IPS DF 6.9 (cell line): ENCODE results near the gene TMEM266.

Experiments used
- DNase-seq: peaks from one replicate; pipeline ENCODE4 v3.0.0-alpha.2; 2013; ENCODE audit warnings: low read depth, low spot score
- H3K27ac ChIP-seq: one replicate; pipeline ENCODE4 v1.5.1; 2013; ENCODE audit warnings: low read length, control low read depth
- H3K27me3 ChIP-seq: 2 replicates; pipeline ENCODE4 v1.6.1; 2013; ENCODE audit warnings: mild to moderate bottlenecking, low read length; ENCODE audit not compliant: control insufficient read depth, insufficient read depth
- H3K36me3 ChIP-seq: 2 replicates; pipeline ENCODE4 v1.6.1; 2013; ENCODE audit warnings: low read length; ENCODE audit not compliant: control insufficient read depth, insufficient read depth
- H3K4me1 ChIP-seq: 2 replicates; pipeline ENCODE4 v1.6.1; 2013; ENCODE audit warnings: low read length; ENCODE audit not compliant: control insufficient read depth, insufficient read depth
- H3K4me3 ChIP-seq: 2 replicates; pipeline ENCODE4 v1.5.1; 2013; ENCODE audit warnings: mild to moderate bottlenecking, low read length
- H3K9me3 ChIP-seq: 2 replicates; pipeline ENCODE4 v1.6.1; 2013; ENCODE audit warnings: low read length, inconsistent platforms; ENCODE audit not compliant: control insufficient read depth, insufficient read depth
- WGBS: extraction: QIAGEN DNeasy Blood & Tissue Kit; methylation state at CpG from one replicate; pipeline ENCODE4 v1.1.7; 2013; ENCODE audit warnings: mixed read lengths, missing lambda C conversion rate; ENCODE audit not compliant: insufficient read length, insufficient coverage; 5-methylcytosine and 5-hydroxymethylcytosine counted together

TMEM266 gene

DNA sequence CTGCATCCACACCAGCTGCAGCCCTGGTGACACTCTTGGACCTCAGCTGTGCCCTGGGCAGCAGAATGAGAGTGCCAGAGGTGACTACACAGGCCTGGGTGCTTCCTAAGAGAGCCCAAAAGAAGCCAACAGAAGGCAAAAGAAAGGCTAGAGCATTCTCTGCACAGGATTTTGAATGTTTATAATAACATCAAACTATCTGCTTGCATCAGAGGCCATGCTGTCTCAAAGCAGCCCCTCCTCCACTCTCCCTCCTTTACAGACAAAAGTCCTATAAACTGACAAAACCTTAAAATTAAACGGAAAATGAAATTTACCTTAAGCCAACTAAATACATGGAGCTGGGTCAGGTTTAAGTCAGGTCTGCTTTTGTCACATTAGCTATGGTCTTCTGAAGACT lies 155.8 kb downstream of the TMEM266 start:
- Histone ChIP-seq H3K4me1 (no peaks in the 10 kb centered on the region), H3K27me3 (no peaks in the 10 kb centered on the region), H3K4me3 (no peak overlapping the region), H3K9me3 (no peaks in the 10 kb centered on the region), H3K27ac (no peak overlapping the region), H3K36me3 (no peaks in the 10 kb centered on the region)
- DNase-seq: no peak
- WGBS: no CpG with 5 or more reads among the region's 1 CpG

GRCh38 chr15:76217029-76217881 lies 157.5 kb downstream of the TMEM266 start:
- Histone ChIP-seq H3K9me3 (no peaks in the 10 kb centered on the region), H3K27ac (no peak overlapping the region), H3K4me1 (no peaks in the 10 kb centered on the region), H3K36me3 (no peaks in the 10 kb centered on the region), H3K4me3 (no peak overlapping the region), H3K27me3 (no peaks in the 10 kb centered on the region)
- WGBS: no CpG with 5 or more reads among the region's 7 CpGs
- DNase-seq: no peak

GRCh38 chr15:76217882-76218217 lies 158.1 kb downstream of the TMEM266 start:
- Histone ChIP-seq H3K27ac (no peak overlapping the region), H3K27me3 (no peaks in the 10 kb centered on the region), H3K9me3 (no peaks in the 10 kb centered on the region), H3K36me3 (no peaks in the 10 kb centered on the region), H3K4me3 (no peak overlapping the region), H3K4me1 (no peaks in the 10 kb centered on the region)
- no peak for DNase-seq
- WGBS: no CpG with 5 or more reads among the region's 5 CpGs

GRCh38 chr15:76221085-76221767 lies 161.4 kb downstream of the TMEM266 start:
- no peaks in the 10 kb centered on the region for H3K36me3 ChIP-seq
- no peak overlapping the region for H3K4me3 ChIP-seq
- H3K4me1 ChIP-seq: no peaks in the 10 kb centered on the region
- no peak overlapping the region for H3K27ac ChIP-seq
- no peaks in the 10 kb centered on the region for H3K9me3 ChIP-seq
- WGBS: no CpG with 5 or more reads among the region's 1 CpG
- H3K27me3 ChIP-seq: no peaks in the 10 kb centered on the region
- no peak for DNase-seq

- Histone ChIP-seq H3K36me3 (no peaks in the 10 kb centered on the region), H3K4me3 (no peak overlapping the region), H3K27me3 (no peaks in the 10 kb centered on the region), H3K9me3 (no peaks in the 10 kb centered on the region), H3K27ac (no peak overlapping the region), H3K4me1 (no peaks in the 10 kb centered on the region)
- no peak for DNase-seq
- WGBS: no CpG with 5 or more reads among the region's 4 CpGs
Measured at GRCh38 chr15:76222159-76222558, 162.4 kb downstream of the TMEM266 start.

DNA sequence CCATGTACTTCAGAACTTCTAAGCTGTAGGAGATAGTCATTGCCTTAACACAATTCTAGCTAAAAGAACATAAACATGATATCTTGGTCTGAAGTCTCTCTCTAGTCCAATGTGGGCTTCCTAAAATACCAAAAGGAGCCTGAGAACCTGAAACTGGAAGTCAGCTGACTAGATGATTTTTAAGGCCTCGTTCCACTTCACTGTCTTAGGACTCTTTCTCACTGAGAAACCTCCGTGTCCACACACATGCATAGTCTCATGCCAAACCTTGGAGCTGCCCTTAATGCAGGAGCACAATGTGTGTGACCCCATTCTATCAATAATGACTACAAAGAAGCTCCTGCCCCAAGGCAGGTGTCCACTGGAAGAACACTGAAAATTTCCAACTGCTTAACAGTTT lies 163.7 kb downstream of the TMEM266 start:
- WGBS: no CpG with 5 or more reads among the region's 2 CpGs
- Histone ChIP-seq H3K27me3 (no peaks in the 10 kb centered on the region), H3K36me3 (no peaks in the 10 kb centered on the region), H3K27ac (no peak overlapping the region), H3K9me3 (no peaks in the 10 kb centered on the region), H3K4me3 (no peak overlapping the region), H3K4me1 (no peaks in the 10 kb centered on the region)
- DNase-seq: no peak

GRCh38 chr15:76229266-76229665 lies 169.5 kb downstream of the TMEM266 start:
- no peak overlapping the region for H3K4me3 ChIP-seq
- no CpG with 5 or more reads among the region's 1 CpG for WGBS
- no peaks in the 10 kb centered on the region for H3K9me3 ChIP-seq
- H3K27ac ChIP-seq: no peak overlapping the region
- H3K4me1 ChIP-seq: no peaks in the 10 kb centered on the region
- H3K27me3 ChIP-seq: no peaks in the 10 kb centered on the region
- DNase-seq: no peak
- H3K36me3 ChIP-seq: no peaks in the 10 kb centered on the region

GRCh38 chr15:76233921-76234320 lies 174.1 kb downstream of the TMEM266 start:
- no peak overlapping the region for H3K4me3 ChIP-seq
- no CpG with 5 or more reads among the region's 1 CpG for WGBS
- H3K27ac ChIP-seq: no peak overlapping the region
- no peaks in the 10 kb centered on the region for H3K4me1 ChIP-seq
- no peaks in the 10 kb centered on the region for H3K9me3 ChIP-seq
- no peaks in the 10 kb centered on the region for H3K27me3 ChIP-seq
- no peak for DNase-seq
- H3K36me3 ChIP-seq: no peaks in the 10 kb centered on the region

DNA sequence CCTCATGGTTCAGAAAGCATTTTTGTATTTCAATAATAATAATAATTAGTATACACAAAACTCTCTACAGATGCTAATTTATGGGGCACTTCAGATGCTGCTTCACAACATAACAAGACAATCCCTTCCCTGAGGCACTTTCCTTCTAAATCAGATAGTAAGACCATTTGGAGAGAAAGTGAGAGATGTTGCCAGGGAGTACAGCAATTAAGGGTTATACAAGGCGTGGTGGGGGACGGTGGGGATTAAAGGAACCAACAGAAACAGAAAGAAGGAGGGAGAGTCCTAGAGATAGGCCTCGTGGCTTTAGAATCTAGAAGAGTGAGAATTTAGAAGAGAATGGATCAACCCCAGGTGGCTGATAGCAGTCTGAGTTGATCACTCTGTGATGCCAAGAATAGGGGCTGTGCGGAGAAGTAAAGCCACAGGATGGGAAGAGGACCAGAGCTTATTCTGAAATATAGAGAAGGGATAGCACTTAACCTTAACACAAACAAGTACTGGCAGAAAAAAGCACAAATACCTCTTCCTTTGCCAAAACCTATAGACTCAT lies 174.6 kb downstream of the TMEM266 start:
- H3K27me3 ChIP-seq: no peaks in the 10 kb centered on the region
- H3K27ac ChIP-seq: no peak overlapping the region
- H3K9me3 ChIP-seq: no peaks in the 10 kb centered on the region
- no peaks in the 10 kb centered on the region for H3K4me1 ChIP-seq
- H3K4me3 ChIP-seq: no peak overlapping the region
- H3K36me3 ChIP-seq: no peaks in the 10 kb centered on the region
- WGBS: no CpG with 5 or more reads among the region's 4 CpGs
- no peak for DNase-seq

DNA sequence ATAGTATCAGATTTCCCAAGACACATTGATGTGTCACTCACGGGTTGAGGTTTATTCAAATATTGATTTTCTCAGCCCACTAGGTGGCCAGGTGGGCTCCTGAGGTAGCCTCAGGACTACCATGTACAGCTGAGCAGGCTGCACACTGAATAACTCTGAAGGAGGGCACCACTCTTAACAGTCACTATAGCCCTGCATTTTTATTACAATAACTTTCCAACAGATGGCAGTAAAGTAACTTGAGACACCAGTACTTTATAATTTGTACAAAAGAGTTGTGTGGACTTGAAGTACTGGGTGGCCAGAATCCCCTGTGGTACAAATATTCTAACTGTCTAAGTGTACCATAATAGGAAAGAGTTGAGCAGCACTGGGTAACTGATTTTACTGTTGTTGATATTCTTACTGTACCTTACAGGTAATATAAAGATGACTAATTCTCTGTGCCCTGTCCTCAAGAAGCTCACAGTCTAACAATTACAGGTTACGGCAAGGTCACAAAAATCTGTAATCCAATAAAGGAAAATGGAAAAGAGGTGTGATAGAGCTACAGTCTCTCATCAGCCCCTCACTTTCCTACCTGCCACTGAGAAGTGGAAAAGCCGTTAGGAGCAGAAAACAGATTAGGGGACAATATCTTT lies 175.5 kb downstream of the TMEM266 start:
- no CpG with 5 or more reads among the region's 3 CpGs for WGBS
- no peak for DNase-seq
- Histone ChIP-seq H3K9me3 (no peaks in the 10 kb centered on the region), H3K27ac (no peak overlapping the region), H3K4me1 (no peaks in the 10 kb centered on the region), H3K27me3 (no peaks in the 10 kb centered on the region), H3K36me3 (no peaks in the 10 kb centered on the region), H3K4me3 (no peak overlapping the region)
